HepG2 (cell line): ENCODE measurements around the gene PRUNE1. TPM values are rescaled to one million over a fixed set of nuclear protein-coding genes. Genes with fewer than 3 reads are reported as not detected.

Experiments used
- DNMT1 ChIP-seq: sonication (generic); formaldehyde crosslinking; IDR thresholded peaks from 2 replicates; pipeline ENCODE4 v1.5.1; 2020; ENCODE audit warnings: mild to moderate bottlenecking, missing genetic modification reagents
- ELF1 ChIP-seq: sonication (generic); formaldehyde crosslinking; IDR thresholded peaks from 2 replicates; pipeline ENCODE4 v1.4.0; 2020; ENCODE audit warnings: missing genetic modification reagents
- MED8 ChIP-seq: sonication (generic); formaldehyde crosslinking; IDR thresholded peaks from 2 replicates; pipeline ENCODE4 v1.8.1; 2023; ENCODE audit warnings: mild to moderate bottlenecking, missing genetic modification reagents; ENCODE audit not compliant: insufficient replicate concordance
- MXD4 ChIP-seq: IDR thresholded peaks from 2 replicates; pipeline ENCODE4 v1.6.1; 2016; ENCODE audit warnings: mild to moderate bottlenecking, missing biosample characterization, missing genetic modification reagents
- NR2F2 ChIP-seq: IDR thresholded peaks from 2 replicates; pipeline ENCODE4 v1.6.1; 2012; ENCODE audit warnings: low read depth, inconsistent platforms, borderline replicate concordance
- PHF8 ChIP-seq: sonication (generic); formaldehyde crosslinking; IDR thresholded peaks from 2 replicates; pipeline ENCODE4 v1.5.0; 2020; ENCODE audit warnings: missing genetic modification reagents
- POGZ ChIP-seq: sonication (generic); formaldehyde crosslinking; IDR thresholded peaks from 2 replicates; pipeline ENCODE4 v1.4.0; 2020; ENCODE audit warnings: mild to moderate bottlenecking, missing genetic modification reagents
- RARA ChIP-seq: IDR thresholded peaks from 2 replicates; pipeline ENCODE4 v1.6.1; 2016; ENCODE audit warnings: missing genetic modification reagents, missing compliant biosample characterization
- RCOR2 ChIP-seq: IDR thresholded peaks from 2 replicates; pipeline ENCODE4 v1.6.1; 2016; ENCODE audit warnings: missing biosample characterization, missing genetic modification reagents
- REPIN1 ChIP-seq: sonication (generic); formaldehyde crosslinking; IDR thresholded peaks from 2 replicates; pipeline ENCODE4 v1.8.0; 2022; ENCODE audit warnings: missing genetic modification reagents, low read depth, mild to moderate bottlenecking, borderline replicate concordance
- RFXAP ChIP-seq: sonication (generic); formaldehyde crosslinking; IDR thresholded peaks from 2 replicates; pipeline ENCODE4 v1.4.0; 2020; ENCODE audit warnings: missing genetic modification reagents, borderline replicate concordance
- RORA ChIP-seq: sonication (generic); formaldehyde crosslinking; IDR thresholded peaks from 2 replicates; pipeline ENCODE4 v1.5.0; 2020; ENCODE audit warnings: mild to moderate bottlenecking, missing genetic modification reagents, moderate library complexity
- ZBTB7B ChIP-seq: sonication (generic); formaldehyde crosslinking; IDR thresholded peaks from 2 replicates; pipeline ENCODE4 v1.4.0; 2020; ENCODE audit warnings: missing genetic modification reagents
- ZNF124 ChIP-seq: sonication (generic); formaldehyde crosslinking; IDR thresholded peaks from 2 replicates; pipeline ENCODE4 v1.4.0; 2020; ENCODE audit warnings: missing genetic modification reagents
- ZNF17 ChIP-seq: sonication (generic); formaldehyde crosslinking; IDR thresholded peaks from 2 replicates; pipeline ENCODE4 v1.5.0; 2020; ENCODE audit warnings: mild to moderate bottlenecking, missing genetic modification reagents
- ZNF34 ChIP-seq: sonication (generic); formaldehyde crosslinking; IDR thresholded peaks from 2 replicates; pipeline ENCODE4 v1.4.0; 2020; ENCODE audit warnings: mild to moderate bottlenecking, missing genetic modification reagents, borderline replicate concordance
- ZNF564 ChIP-seq: sonication (generic); formaldehyde crosslinking; IDR thresholded peaks from 2 replicates; pipeline ENCODE4 v1.8.1; 2023; ENCODE audit warnings: mild to moderate bottlenecking, missing genetic modification reagents
- ZNF724P ChIP-seq: sonication (generic); formaldehyde crosslinking; IDR thresholded peaks from 2 replicates; pipeline ENCODE4 v1.8.0; 2022; ENCODE audit warnings: missing genetic modification reagents, borderline replicate concordance
- ZNF773 ChIP-seq: sonication (generic); formaldehyde crosslinking; IDR thresholded peaks from 2 replicates; pipeline ENCODE4 v1.4.0; 2020; ENCODE audit warnings: missing genetic modification reagents, borderline replicate concordance
- ZNF776 ChIP-seq: sonication (generic); formaldehyde crosslinking; IDR thresholded peaks from 2 replicates; pipeline ENCODE4 v1.4.0; 2020; ENCODE audit warnings: mild to moderate bottlenecking, missing genetic modification reagents
- polyA plus RNA-seq, 8 experiments: library from polyadenylated mRNA; depleted of rRNA in 3 of 8; stranded (reverse) in 7 of 8; unstranded in 1 of 8; fragments of >200 nt; fragmentation: Illumina TruSeq in 4 of 8; extraction: Trizol in 4 of 8; gene quantifications; 2 replicates each; pipeline versions ENCODE4 v1.2.1 to v1.2.3, GENCODE V29; 2011 to 2016; ENCODE audit warnings: low read depth in 4 of 8, missing spikeins in 1 of 8, mixed read lengths in 1 of 8; ENCODE audit not compliant: insufficient read depth in 1 of 8
- total RNA-seq, 5 experiments: library from RNA; depleted of rRNA; stranded (reverse); fragments of >200 nt; fragmentation: Illumina TruSeq; extraction: Trizol; gene quantifications; 2 replicates each; pipeline ENCODE4 v1.2.3, GENCODE V29; 2016; ENCODE audit warnings: low read depth in 1 of 5
- TF ChIP-seq, protein P1 (sequence below): sonication (generic); formaldehyde crosslinking; IDR thresholded peaks from 2 replicates; pipeline ENCODE4 v1.5.0; 2020; ENCODE audit warnings: missing genetic modification reagents, mild to moderate bottlenecking, borderline replicate concordance
- TF ChIP-seq, protein P2 (sequence below): IDR thresholded peaks from 2 replicates; pipeline ENCODE4 v1.6.1; 2016
- TF ChIP-seq, protein P3 (sequence below): sonication (generic); formaldehyde crosslinking; IDR thresholded peaks from 2 replicates; pipeline ENCODE4 v1.8.0; 2022; ENCODE audit warnings: missing genetic modification reagents, mild to moderate bottlenecking, borderline replicate concordance
- TF ChIP-seq, protein P4 (sequence below): sonication (generic); formaldehyde crosslinking; IDR thresholded peaks from 2 replicates; pipeline ENCODE4 v1.5.0; 2020; ENCODE audit warnings: mild to moderate bottlenecking, missing genetic modification reagents, moderate library complexity

PRUNE1 gene
- total and polyA plus RNA-seq, 2 of the 13 experiments (the other 11 are each of a cell fraction or from before 2014, with no cell fraction given): 19.0 to 31.9 TPM

DNA sequence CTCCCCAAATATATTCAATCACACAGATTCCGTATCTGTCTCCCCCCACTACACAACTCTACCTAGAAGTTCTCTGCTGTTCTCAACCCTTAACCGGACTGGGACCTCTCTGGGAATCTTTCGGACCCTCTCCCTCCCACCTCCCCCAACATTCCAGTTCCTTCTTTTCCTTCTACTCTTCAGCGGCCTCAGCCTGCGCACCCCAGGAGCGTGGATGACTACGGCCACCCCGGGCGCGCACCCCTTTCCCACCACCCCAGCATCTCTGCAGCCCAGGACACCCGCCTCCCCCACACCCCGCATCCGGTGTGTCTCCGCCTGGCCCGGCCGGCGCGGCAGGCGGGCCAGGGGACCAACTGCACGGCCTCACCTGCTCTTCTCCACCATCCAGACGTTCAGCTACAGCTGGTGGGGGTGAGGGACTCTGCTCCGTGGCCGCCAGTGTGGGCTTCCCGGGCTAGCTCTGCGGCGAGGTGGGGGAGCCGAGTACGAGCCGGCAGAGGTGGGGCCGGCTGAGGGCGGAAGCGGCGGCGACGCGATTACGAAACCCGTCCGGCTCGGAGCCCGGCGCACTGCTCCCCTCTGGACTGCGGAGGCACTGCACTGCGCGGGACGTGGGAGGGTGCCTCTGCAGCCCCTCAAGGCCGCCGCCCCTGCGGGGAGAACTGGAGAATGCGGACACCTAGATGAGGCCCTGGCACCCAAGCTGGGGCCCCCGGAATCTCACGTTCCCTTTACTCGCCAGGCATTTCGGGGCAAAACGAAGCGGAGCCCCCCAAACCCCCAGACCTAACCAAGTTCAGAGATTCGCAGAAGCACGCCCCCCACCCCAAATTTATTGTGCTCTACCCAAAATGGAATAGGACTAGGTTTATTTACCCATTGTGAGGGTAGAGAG lies 51.1 kb downstream of the PRUNE1 start, which contains the start of gene CDC42SE1 (continued):
- TF ChIP-seq POGZ (CRISPR knock-in tag) (peak; percentile 74), RORA (no peak), ZNF724P (CRISPR knock-in tag) (no peak), ZNF564 (no peak; the same call in 1 of the 2 replicates), PHF8 (CRISPR knock-in tag) (peak; percentile 95), ZNF124 (CRISPR knock-in tag) (peak; percentile 69; the same call in 1 of the 2 replicates), ZNF17 (CRISPR knock-in tag) (no peak), MED8 (peak; percentile 56), MXD4 (CRISPR knock-in tag) (0 out of 2 replicates have a peak, but pooled peaks have one; percentile 79), NR2F2 (no peak; the same call in 1 of the 2 replicates), DNMT1 (CRISPR knock-in tag) (no peak), ZBTB7B (CRISPR knock-in tag) (peak; percentile 85; the same call in 1 of the 2 replicates), ZNF773 (CRISPR knock-in tag) (no peak), ZNF776 (no peak), ZNF34 (CRISPR knock-in tag) (no peak), REPIN1 (peak; percentile 19; the same call in 1 of the 2 replicates), RCOR2 (CRISPR knock-in tag) (no peak), RFXAP (CRISPR knock-in tag) (no peak; the same call in 1 of the 2 replicates), ELF1 (CRISPR knock-in tag) (peak; percentile 88), RARA (CRISPR knock-in tag) (peak; percentile 58)
- TF ChIP-seq, protein P1, sequence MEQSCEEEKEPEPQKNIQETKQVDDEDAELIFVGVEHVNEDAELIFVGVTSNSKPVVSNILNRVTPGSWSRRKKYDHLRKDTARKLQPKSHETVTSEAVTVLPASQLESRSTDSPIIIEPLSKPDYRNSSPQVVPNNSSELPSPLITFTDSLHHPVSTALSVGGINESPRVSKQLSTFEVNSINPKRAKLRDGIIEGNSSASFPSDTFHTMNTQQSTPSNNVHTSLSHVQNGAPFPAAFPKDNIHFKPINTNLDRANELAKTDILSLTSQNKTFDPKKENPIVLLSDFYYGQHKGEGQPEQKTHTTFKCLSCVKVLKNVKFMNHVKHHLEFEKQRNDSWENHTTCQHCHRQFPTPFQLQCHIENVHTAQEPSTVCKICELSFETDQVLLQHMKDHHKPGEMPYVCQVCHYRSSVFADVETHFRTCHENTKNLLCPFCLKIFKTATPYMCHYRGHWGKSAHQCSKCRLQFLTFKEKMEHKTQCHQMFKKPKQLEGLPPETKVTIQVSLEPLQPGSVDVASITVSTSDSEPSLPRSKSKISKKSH (CRISPR knock-in tag): no peak
- TF ChIP-seq, protein P2, sequence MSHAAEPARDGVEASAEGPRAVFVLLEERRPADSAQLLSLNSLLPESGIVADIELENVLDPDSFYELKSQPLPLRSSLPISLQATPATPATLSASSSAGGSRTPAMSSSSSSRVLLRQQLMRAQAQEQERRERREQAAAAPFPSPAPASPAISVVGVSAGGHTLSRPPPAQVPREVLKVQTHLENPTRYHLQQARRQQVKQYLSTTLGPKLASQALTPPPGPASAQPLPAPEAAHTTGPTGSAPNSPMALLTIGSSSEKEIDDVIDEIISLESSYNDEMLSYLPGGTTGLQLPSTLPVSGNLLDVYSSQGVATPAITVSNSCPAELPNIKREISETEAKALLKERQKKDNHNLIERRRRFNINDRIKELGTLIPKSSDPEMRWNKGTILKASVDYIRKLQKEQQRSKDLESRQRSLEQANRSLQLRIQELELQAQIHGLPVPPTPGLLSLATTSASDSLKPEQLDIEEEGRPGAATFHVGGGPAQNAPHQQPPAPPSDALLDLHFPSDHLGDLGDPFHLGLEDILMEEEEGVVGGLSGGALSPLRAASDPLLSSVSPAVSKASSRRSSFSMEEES (CRISPR knock-in tag): peak; percentile 42; the same call in 1 of the 2 replicates
- TF ChIP-seq, protein P3, sequence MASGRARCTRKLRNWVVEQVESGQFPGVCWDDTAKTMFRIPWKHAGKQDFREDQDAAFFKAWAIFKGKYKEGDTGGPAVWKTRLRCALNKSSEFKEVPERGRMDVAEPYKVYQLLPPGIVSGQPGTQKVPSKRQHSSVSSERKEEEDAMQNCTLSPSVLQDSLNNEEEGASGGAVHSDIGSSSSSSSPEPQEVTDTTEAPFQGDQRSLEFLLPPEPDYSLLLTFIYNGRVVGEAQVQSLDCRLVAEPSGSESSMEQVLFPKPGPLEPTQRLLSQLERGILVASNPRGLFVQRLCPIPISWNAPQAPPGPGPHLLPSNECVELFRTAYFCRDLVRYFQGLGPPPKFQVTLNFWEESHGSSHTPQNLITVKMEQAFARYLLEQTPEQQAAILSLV (CRISPR knock-in tag): peak; percentile 77; the same call in 1 of the 2 replicates
- TF ChIP-seq, protein P4, sequence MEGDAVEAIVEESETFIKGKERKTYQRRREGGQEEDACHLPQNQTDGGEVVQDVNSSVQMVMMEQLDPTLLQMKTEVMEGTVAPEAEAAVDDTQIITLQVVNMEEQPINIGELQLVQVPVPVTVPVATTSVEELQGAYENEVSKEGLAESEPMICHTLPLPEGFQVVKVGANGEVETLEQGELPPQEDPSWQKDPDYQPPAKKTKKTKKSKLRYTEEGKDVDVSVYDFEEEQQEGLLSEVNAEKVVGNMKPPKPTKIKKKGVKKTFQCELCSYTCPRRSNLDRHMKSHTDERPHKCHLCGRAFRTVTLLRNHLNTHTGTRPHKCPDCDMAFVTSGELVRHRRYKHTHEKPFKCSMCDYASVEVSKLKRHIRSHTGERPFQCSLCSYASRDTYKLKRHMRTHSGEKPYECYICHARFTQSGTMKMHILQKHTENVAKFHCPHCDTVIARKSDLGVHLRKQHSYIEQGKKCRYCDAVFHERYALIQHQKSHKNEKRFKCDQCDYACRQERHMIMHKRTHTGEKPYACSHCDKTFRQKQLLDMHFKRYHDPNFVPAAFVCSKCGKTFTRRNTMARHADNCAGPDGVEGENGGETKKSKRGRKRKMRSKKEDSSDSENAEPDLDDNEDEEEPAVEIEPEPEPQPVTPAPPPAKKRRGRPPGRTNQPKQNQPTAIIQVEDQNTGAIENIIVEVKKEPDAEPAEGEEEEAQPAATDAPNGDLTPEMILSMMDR (CRISPR knock-in tag): peak; percentile 89
